Muscle of back (tissue), 11 donors: ENCODE results near the gene CELF2. TPM values are rescaled to one million over a fixed set of nuclear protein-coding genes. Genes with fewer than 3 reads are reported as not detected.
"Not testable (repeated sequence)": the region's sequence is repeated elsewhere in the genome, so short reads cannot be mapped to it uniquely, and the experiment has no call there.

Experiments used
- DNase-seq, 3 donors: peaks; one replicate each; pipeline versions ENCODE4 v3.0.0 to v3.0.0-alpha.2; 2013
- polyA plus RNA-seq, 10 donors: library from polyadenylated mRNA; unstranded; fragments of 120-200 nt; gene quantifications; one replicate each; pipeline ENCODE4 v1.2.1, GENCODE V29; 2013; ENCODE audit not compliant: insufficient read length in 10 of 10

Gene CELF2
- polyA plus RNA-seq, 10 donors = 56.5 to 83.2 (median 67.5) TPM

- DNase-seq = no peak
Observed at GRCh38 chr10:11345224-11346054, 327.8 kb downstream of the CELF2 start.

GRCh38 chr10:11347580-11347979 is 329.9 kb downstream of the CELF2 start:
- DNase-seq = not testable (repeated sequence)

DNA sequence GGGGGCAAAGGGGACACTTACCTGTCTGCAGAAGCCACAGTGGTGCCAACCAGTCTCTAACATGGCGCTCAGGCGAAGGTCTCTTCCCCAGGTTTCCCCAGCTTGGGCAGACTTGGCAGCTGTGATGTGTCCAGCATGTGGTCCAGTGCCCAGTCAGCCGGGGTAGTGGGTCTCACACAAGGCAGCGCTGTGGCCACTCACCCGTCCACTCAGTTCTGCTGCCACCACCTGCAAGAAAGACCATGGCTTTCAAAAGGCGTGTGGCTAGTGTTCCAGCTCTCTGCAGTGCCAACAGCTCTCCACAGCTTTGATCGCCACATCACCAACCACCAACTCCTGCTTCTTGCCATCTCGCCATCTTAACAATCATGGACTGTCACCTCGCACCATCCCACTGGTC is 334.1 kb downstream of the CELF2 start:
- DNase-seq = no peak

- no peak for DNase-seq
Observed at GRCh38 chr10:11353006-11353896, 335.6 kb downstream of the CELF2 start.

- no peak for DNase-seq
Observed at GRCh38 chr10:11354823-11355222, 337.2 kb downstream of the CELF2 start.

- peak in 1 of 3 donors; percentile 39 for DNase-seq
Observed at GRCh38 chr10:11355592-11355991, 337.9 kb downstream of the CELF2 start.

- DNase-seq = peak in 2 of 3 donors; percentile 25 to 31
Observed at GRCh38 chr10:11357439-11357838, 339.8 kb downstream of the CELF2 start.

GRCh38 chr10:11358011-11358410 is 340.3 kb downstream of the CELF2 start:
- DNase-seq = no peak

DNA sequence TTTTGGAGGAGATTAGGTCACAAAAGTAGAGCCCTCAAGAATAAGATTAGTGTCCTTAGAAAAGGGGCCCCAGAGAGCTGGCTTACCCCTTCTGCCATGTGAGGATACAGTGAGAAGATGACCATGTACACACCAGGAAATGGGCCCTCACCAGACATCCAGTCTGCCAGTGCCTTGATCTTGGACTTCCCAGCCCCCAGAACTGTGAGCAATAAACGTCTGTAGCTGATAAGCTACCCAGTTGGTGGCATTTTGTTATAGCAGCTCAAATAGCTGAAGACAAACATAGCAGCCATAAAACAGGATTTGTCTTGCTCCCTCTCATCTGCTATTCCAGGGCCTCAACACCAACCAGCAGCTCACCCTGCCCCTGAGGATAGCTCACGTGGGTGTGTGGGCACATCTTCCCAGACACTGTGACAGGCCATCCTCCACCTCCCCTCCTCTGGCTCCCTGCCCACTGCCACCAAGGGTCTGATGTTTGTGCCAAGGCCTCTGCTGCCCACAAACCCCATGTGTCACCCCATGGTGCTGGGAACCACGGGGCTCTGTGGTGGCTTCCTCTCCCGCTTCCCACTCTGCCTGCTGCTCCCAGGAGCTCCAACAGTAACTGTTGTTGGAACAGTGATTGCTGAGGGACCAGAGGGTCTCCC is 341.4 kb downstream of the CELF2 start:
- no peak for DNase-seq

DNA sequence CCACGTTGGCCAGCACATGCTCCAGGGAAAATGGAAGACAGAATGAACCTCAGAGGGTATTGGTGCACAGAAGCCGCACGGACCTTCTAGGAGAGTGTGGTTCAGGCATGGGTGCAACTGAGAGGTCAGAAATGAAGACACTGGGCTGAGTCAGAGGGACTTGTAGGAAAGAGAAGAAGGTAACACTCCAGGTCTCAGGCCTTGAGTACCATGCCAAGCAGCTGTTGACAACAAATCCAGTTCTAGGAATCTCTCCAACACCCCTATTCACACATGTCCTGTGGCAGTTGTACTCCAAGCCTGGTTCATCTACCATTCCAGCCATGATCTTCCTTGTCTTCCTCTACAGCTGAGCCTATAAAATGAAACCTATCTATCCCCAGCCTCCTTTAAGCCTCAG is 342.2 kb downstream of the CELF2 start:
- DNase-seq = peak; percentile 35 to 52 (median 51)

- DNase-seq = no peak
Observed at GRCh38 chr10:11363497-11363896, 345.8 kb downstream of the CELF2 start.

- no peak for DNase-seq
Observed at GRCh38 chr10:11364241-11364640, 346.6 kb downstream of the CELF2 start.

- DNase-seq = not testable (repeated sequence)
Observed at GRCh38 chr10:11366889-11367288, 349.2 kb downstream of the CELF2 start.

DNA sequence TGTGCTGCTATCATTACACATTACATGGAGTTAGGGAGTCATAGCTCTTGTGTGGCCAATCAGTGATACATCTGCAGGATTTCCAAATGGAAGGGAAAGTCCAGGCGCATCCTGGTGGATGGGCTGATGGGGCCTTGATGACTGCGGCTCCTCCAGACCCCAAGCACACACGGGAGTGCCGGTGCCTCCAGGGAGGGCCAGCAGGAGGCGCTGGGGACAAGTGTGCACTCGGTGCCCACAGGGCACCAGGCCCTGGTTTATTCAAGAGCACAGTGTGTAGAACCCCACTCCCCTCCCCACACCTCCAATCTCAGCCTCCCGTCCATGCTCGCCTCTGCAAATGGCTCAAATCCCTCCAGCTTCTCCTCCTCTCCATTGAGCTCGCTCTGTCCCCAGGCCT is 349.8 kb downstream of the CELF2 start:
- DNase-seq = no peak

DNA sequence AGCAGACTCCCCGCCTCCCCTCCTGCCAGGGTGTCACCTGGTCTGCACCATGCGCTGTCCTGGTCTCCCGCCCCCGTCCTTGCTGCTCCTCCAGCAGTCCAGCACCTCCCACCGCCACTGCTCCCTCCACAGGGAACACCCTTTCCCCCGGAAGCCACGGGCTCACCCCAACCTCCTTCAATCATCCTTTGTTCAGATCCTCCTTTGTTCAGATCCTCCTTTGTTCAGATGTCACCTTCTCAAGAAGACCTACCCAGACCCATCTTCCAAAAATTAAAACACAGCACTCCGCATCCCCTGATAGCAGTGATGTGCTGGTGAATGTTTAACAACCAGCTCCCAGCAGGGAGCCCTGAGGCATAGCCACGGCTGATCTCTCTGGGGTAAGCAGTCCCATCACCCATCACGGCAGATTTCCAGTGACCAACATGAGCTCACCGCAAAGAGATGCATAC is 356.1 kb downstream of the CELF2 start:
- no peak for DNase-seq

DNA sequence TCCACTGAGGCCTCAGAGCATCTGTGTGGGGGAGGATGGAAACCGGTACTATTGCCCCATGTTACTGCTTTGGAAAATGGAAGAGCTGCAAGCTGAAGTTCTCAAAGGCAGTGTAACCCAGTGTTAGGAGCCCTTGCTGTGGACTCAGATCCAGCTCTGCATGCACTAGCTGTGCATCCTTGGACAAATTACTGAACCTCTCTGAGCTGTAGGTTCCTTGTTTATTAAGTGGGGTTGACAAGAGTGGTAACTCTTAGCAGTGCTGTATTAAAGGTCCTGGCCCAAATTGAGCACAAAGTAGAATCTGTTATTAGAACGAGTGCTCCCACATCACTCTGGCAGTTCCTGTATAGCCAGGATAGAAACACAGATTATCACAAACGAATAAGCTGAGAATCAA is 359.6 kb downstream of the CELF2 start:
- DNase-seq = no peak

DNA sequence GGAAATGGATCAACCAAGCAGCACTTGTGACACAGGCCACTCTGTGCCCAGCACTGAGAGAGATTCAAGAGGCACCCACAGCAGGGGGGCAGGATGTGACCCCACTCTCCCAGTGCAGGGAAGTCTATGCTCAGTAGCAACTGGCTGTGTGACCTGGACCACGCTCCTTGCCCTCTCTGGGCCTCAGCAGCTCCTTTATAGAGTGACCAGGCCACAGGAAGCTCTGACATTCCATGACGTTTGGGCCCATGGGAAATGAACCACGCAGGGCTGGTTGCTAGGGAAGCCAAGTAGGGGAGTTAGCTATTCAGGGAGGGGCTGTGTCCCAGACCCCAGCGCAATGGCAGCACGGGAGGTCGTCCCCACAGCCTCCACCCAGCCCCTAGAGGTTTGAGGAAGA is 361.2 kb downstream of the CELF2 start:
- DNase-seq = peak in 1 of 3 donors; percentile 43

GRCh38 chr10:11379771-11380170 is 362.1 kb downstream of the CELF2 start:
- peak in 1 of 3 donors; percentile 39 for DNase-seq

- no peak for DNase-seq
Observed at GRCh38 chr10:11381023-11381422, 363.4 kb downstream of the CELF2 start.

DNA sequence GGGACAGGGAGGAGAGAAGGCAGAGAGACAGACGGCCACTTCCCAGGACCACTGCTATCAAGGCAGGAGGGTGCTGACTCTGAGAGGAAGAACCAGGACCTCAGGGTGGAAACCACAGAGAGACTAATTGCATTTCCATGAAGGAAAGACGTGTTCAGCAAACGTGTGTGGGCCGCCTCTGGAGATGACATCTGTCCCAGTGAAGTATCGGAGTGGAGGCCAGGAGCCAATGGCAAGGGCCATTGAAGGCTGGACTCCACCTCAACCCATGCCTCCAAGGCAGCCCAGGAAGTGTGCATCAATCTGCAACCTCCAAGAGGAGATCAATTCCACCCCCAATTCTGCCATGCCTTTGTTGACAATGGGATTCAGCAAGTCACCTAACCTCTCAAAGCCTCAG is 363.8 kb downstream of the CELF2 start:
- no peak for DNase-seq

GRCh38 chr10:11382187-11382586 is 364.5 kb downstream of the CELF2 start:
- DNase-seq = no peak

DNA sequence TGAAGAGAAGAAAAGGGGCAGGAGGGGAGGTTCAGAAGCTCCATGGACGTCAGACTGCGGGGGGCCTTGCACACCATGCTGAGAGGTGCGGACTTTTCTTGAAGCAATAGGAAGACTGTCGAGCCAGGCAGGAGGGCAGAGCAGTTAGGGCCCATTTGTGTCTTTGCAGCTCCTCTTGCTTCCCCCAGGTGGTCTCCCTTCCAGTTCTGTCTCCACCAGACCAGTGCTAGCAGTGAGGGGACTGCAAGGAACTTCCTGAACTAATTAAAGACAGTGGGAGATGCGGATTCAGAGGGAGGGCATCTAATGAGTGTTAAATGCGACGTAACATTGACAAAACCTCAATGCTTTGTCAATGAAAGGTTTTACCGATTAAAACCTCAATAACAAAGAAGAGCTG is 368.4 kb downstream of the CELF2 start:
- no peak for DNase-seq
